K562 (cell line): ENCODE results near the gene ARHGAP26. TPM values are rescaled to one million over a fixed set of nuclear protein-coding genes. Genes with fewer than 3 reads are reported as not detected.

Source experiments
- CXXC5 ChIP-seq: fragments of 250-450 bp; sonication (Bioruptor Pico); IDR thresholded peaks from 2 replicates; pipeline ENCODE4 v1.8.0; 2022; ENCODE audit warnings: inconsistent platforms, mild to moderate bottlenecking, moderate library complexity
- OTX1 ChIP-seq: fragments of 450-650 bp; formaldehyde crosslinking; IDR thresholded peaks from 2 replicates; pipeline ENCODE4 v1.4.0; 2022; ENCODE audit warnings: mild to moderate bottlenecking
- PHTF2 ChIP-seq: fragments of 250-450 bp; sonication (Bioruptor Pico); IDR thresholded peaks from 2 replicates; pipeline ENCODE4 v1.5.0; 2021; ENCODE audit warnings: mild to moderate bottlenecking
- REST ChIP-seq, 2 experiments: fragments of 450-650 bp; formaldehyde crosslinking in 1 of 2; IDR thresholded peaks; 2 replicates each; pipeline versions ENCODE4 v1.4.0 to v1.6.1; 2014 to 2020; ENCODE audit warnings: mild to moderate bottlenecking in 2 of 2, borderline replicate concordance in 1 of 2, low read depth in 1 of 2
- SMARCC2 ChIP-seq: fragments of 450-650 bp; IDR thresholded peaks from 2 replicates; pipeline ENCODE4 v1.6.1; 2017; ENCODE audit warnings: antibody characterized with exemption, moderate library complexity, mild to moderate bottlenecking, low read depth
- ZBTB11 ChIP-seq, 3 experiments: fragments of 200-800 bp in 1 of 3; fragments of 250-450 bp in 1 of 3; fragments of 450-650 bp in 1 of 3; sonication (Bioruptor Pico) in 1 of 3; sonication (Bioruptor generic) in 1 of 3; formaldehyde crosslinking in 1 of 3; IDR thresholded peaks; 2 replicates each; pipeline versions ENCODE4 v1.6.1 to v1.8.0; 2016 to 2022; ENCODE audit warnings: mild to moderate bottlenecking in 2 of 3, missing genetic modification characterization in 2 of 3, missing compliant biosample characterization in 1 of 3, moderate library complexity in 1 of 3
- polyA plus RNA-seq, 8 experiments: library from polyadenylated mRNA; depleted of rRNA in 4 of 8; stranded (reverse) in 5 of 8; unstranded in 3 of 8; fragments of >200 nt; fragmentation: Nextera tagmentation in 2 of 8; fragmentation: Illumina TruSeq in 1 of 8; extraction: Ambion mirVana in 2 of 8; extraction: Trizol in 1 of 8; gene quantifications; 2 replicates each; pipeline versions ENCODE4 v1.2.1 to v1.2.3, GENCODE V29; 2011 to 2014; ENCODE audit warnings: inconsistent platforms in 1 of 8, missing spikeins in 1 of 8
- total RNA-seq, 7 experiments: library from RNA; depleted of rRNA in 6 of 7; stranded (reverse); fragments of >200 nt in 6 of 7; fragmentation: Illumina TruSeq in 2 of 7; extraction: Trizol in 2 of 7; gene quantifications; 2 replicates each; pipeline versions ENCODE4 v1.2.1 to v1.2.3, GENCODE V29; 2011 to 2021; ENCODE audit warnings: low replicate concordance in 1 of 7

Gene ARHGAP26
- total and polyA plus RNA-seq, 9 of the 15 experiments (the other 6 are each of a cell fraction or from before 2014, with no cell fraction given), result 0.13 to 1.1 (median 0.55) TPM

GRCh38 chr5:143200781-143201398 lies 430.7 kb downstream of the ARHGAP26 start (continued):
- no peak for TF ChIP-seq OTX1
- peak; percentile 45; the same call in 1 of the 2 replicates for TF ChIP-seq REST (IDR thresholded peaks at IDR 0.05; ENCODE audit: borderline replicate concordance)
- no peak for TF ChIP-seq REST (CRISPR knock-in tag; IDR thresholded peaks at IDR 0.05; ENCODE audit: low read depth)
- TF ChIP-seq CXXC5 (CRISPR knock-in tag), result no peak
- TF ChIP-seq ZBTB11 (CRISPR knock-in tag; IDR thresholded peaks at IDR 0.05), result peak in 1 of 3 experiments; percentile 57; a peak in 1 of 6 replicates
- 0 out of 2 replicates have a peak, but pooled peaks have one; percentile 47 for TF ChIP-seq SMARCC2
- TF ChIP-seq PHTF2, result no peak
